Endothelial cell (in vitro differentiated cells): ENCODE data around the gene KCNE4. TPM values are rescaled to one million over a fixed set of nuclear protein-coding genes. Genes with fewer than 3 reads are reported as not detected.
A peak's percentile ranks its signal among the peaks of the same experiment; 100 is the strongest.

Experiments
- DNase-seq: peaks from one replicate; pipeline ENCODE4 v3.0.0; 2021; ENCODE audit warnings: low spot score
- H3K27ac Mint-ChIP-seq: one replicate; pipeline ENCODE4 v1.8.0; 2021; ENCODE audit warnings: mixed read lengths, inconsistent platforms; ENCODE audit not compliant: unreplicated experiment
- H3K27me3 Mint-ChIP-seq: one replicate; pipeline ENCODE4 v1.8.0; 2021; ENCODE audit warnings: mild to moderate bottlenecking, moderate library complexity, mixed read lengths, inconsistent platforms; ENCODE audit not compliant: unreplicated experiment
- H3K36me3 Mint-ChIP-seq: one replicate; pipeline ENCODE4 v1.8.0; 2021; ENCODE audit warnings: mild to moderate bottlenecking, low read depth, mixed read lengths, inconsistent platforms; ENCODE audit not compliant: unreplicated experiment
- H3K4me1 Mint-ChIP-seq: one replicate; pipeline ENCODE4 v1.8.0; 2021; ENCODE audit warnings: mild to moderate bottlenecking, mixed read lengths, inconsistent platforms; ENCODE audit not compliant: unreplicated experiment
- H3K4me3 Mint-ChIP-seq: one replicate; pipeline ENCODE4 v1.8.0; 2021; ENCODE audit warnings: mild to moderate bottlenecking, mixed read lengths, inconsistent platforms; ENCODE audit not compliant: unreplicated experiment
- H3K9me3 Mint-ChIP-seq: one replicate; pipeline ENCODE4 v1.8.0; 2021; ENCODE audit warnings: mixed read lengths, inconsistent platforms; ENCODE audit not compliant: unreplicated experiment
- total RNA-seq: library from RNA; stranded (reverse); fragmentation: NEBNext Ultra II Directional; extraction: Animal tissue kit (Norgen Biotek cat#: 25700); gene quantifications from one replicate; pipeline ENCODE4 v1.2.1, GENCODE V29; 2021; ENCODE audit not compliant: unreplicated experiment
- TF ChIP-seq, protein P1 (sequence below): fragments of 200-600 bp; sonication (generic); IDR thresholded peaks from one replicate; pipeline ENCODE4 v1.5.0; 2021; ENCODE audit warnings: antibody characterized with exemption; ENCODE audit not compliant: unreplicated experiment

The KCNE4 gene
- total RNA-seq, 1 donor from 2014 or later: 0.46 TPM

DNA sequence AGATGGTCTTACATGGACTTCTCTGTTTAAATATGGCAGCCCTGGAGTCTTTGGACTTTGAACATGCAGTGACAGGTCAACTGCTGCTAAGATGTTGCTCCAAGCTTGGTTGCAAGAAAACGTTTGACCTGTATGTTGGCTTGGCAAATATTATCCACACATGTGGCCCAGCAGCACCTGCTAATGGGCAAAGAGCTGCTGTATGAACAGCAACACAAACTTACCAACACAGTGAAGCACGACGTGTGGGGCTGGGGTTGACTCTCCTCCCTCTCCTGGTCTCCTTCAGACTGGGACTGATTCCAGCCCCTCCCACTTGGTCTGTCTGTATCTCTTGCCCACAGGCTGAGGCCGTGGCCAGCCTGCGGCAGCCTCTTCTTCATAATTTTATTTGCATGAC is 3.8 kb downstream of the KCNE4 start:
- H3K36me3 Mint-ChIP-seq: no peaks in the 10 kb centered on the region
- H3K4me1 Mint-ChIP-seq: no peaks in the 10 kb centered on the region
- no peaks in the 10 kb centered on the region for H3K27me3 Mint-ChIP-seq
- no peak for DNase-seq
- H3K4me3 Mint-ChIP-seq: no peak overlapping the region
- no peak overlapping the region for H3K27ac Mint-ChIP-seq
- TF ChIP-seq, protein P1, sequence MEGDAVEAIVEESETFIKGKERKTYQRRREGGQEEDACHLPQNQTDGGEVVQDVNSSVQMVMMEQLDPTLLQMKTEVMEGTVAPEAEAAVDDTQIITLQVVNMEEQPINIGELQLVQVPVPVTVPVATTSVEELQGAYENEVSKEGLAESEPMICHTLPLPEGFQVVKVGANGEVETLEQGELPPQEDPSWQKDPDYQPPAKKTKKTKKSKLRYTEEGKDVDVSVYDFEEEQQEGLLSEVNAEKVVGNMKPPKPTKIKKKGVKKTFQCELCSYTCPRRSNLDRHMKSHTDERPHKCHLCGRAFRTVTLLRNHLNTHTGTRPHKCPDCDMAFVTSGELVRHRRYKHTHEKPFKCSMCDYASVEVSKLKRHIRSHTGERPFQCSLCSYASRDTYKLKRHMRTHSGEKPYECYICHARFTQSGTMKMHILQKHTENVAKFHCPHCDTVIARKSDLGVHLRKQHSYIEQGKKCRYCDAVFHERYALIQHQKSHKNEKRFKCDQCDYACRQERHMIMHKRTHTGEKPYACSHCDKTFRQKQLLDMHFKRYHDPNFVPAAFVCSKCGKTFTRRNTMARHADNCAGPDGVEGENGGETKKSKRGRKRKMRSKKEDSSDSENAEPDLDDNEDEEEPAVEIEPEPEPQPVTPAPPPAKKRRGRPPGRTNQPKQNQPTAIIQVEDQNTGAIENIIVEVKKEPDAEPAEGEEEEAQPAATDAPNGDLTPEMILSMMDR: no peak
- no peaks in the 10 kb centered on the region for H3K9me3 Mint-ChIP-seq

- DNase-seq: no peak
- H3K27ac Mint-ChIP-seq: peak overlapping the region; percentile 71
- no peaks in the 10 kb centered on the region for H3K36me3 Mint-ChIP-seq
- no peaks in the 10 kb centered on the region for H3K9me3 Mint-ChIP-seq
- no peak overlapping the region for H3K4me3 Mint-ChIP-seq
- H3K4me1 Mint-ChIP-seq: no peaks in the 10 kb centered on the region
- TF ChIP-seq, protein P1: no peak
- no peaks in the 10 kb centered on the region for H3K27me3 Mint-ChIP-seq
Measured at GRCh38 chr2:223056701-223057418, 4.9 kb downstream of the KCNE4 start.

GRCh38 chr2:223057569-223057968 is 5.6 kb downstream of the KCNE4 start:
- Mint-ChIP-seq H3K4me1 (no peaks in the 10 kb centered on the region), H3K4me3 (no peak overlapping the region), H3K27ac (no peak overlapping the region), H3K9me3 (no peaks in the 10 kb centered on the region), H3K27me3 (no peaks in the 10 kb centered on the region), H3K36me3 (no peaks in the 10 kb centered on the region)
- TF ChIP-seq, protein P1: no peak
- no peak for DNase-seq

DNA sequence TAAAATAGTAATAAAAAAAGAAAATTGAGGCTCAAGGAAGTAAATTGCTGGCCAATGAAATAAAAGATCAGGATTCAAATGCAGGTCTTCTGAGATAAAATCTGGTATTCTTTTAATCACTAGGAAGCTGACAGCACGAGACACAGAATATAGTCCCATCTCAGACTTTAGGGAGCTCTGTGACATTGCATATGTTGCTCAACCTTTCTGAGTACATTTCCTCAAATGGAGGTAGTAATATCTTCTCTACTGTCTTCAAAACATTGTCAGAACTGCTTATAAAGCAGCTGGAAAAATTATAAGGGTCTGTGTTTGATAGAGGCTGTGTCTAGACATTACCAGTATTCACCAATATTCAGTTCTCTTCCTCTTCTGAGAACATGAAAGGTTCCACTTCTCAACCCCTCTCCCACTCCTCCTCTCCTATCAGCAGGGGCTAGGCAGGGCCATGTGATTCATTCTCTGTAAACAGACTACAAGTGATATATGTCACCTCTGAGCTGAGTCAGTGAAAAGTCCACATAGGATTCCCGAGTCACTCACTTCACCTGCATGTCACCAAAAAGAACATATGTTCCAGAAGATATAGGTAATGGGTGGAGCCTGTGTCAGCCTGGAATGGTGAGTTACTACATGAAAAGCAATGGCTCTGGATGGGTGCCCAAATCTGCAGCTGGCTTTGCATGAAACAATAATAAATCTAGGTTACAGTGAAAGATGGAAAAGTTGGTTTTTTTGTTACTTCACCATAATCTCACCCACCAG is 7.1 kb downstream of the KCNE4 start:
- H3K27ac Mint-ChIP-seq: no peak overlapping the region

More for the DNA sequence above, 7.1 kb downstream of the KCNE4 start:
- Mint-ChIP-seq H3K27me3 (no peaks in the 10 kb centered on the region), H3K4me1 (no peaks in the 10 kb centered on the region), H3K9me3 (no peaks in the 10 kb centered on the region), H3K4me3 (no peak overlapping the region), H3K36me3 (no peaks in the 10 kb centered on the region)
- DNase-seq: no peak
- TF ChIP-seq, protein P1: no peak
